Thymus (tissue), 14 donors: ENCODE data around the gene GEMIN2. TPM values are rescaled to one million over a fixed set of nuclear protein-coding genes. Genes with fewer than 3 reads are reported as not detected.
"Not testable (repeated sequence)": the region's sequence is repeated elsewhere in the genome, so short reads cannot be mapped to it uniquely, and the experiment has no call there.

Source experiments
- DNase-seq, 9 donors: peaks; one replicate each; pipeline ENCODE4 v3.0.0-alpha.2; 2013; ENCODE audit warnings: low spot score in 9 of 9, low read depth in 6 of 9, missing footprints in 1 of 9
- H3K27ac ChIP-seq, 2 donors: one replicate each; pipeline ENCODE4 v1.5.1; 2013; ENCODE audit warnings: control low read depth in 1 of 2, low read depth in 1 of 2, low read length in 1 of 2, mild to moderate bottlenecking in 1 of 2, moderate library complexity in 1 of 2
- H3K27me3 ChIP-seq, 2 donors: one replicate each; pipeline ENCODE4 v1.5.1; 2013; ENCODE audit warnings: low read length in 1 of 2; ENCODE audit not compliant: control insufficient read depth in 2 of 2, insufficient read depth in 1 of 2
- H3K36me3 ChIP-seq, 2 donors: one replicate each; pipeline ENCODE4 v1.5.1; 2013; ENCODE audit warnings: low read length in 1 of 2, mild to moderate bottlenecking in 1 of 2, moderate library complexity in 1 of 2; ENCODE audit not compliant: control insufficient read depth in 2 of 2, insufficient read depth in 2 of 2
- H3K4me1 ChIP-seq, 2 donors: one replicate each; pipeline ENCODE4 v1.5.1; 2013; ENCODE audit warnings: low read length in 2 of 2; ENCODE audit not compliant: control insufficient read depth in 2 of 2, insufficient read depth in 2 of 2
- H3K4me3 ChIP-seq, 2 donors: one replicate each; pipeline ENCODE4 v1.5.1; 2013; ENCODE audit warnings: low read length in 2 of 2, control low read depth in 1 of 2, mild to moderate bottlenecking in 1 of 2
- H3K9me3 ChIP-seq, 2 donors: one replicate each; pipeline ENCODE4 v1.5.1; 2013; ENCODE audit warnings: low read length in 1 of 2, mild to moderate bottlenecking in 1 of 2; ENCODE audit not compliant: control insufficient read depth in 2 of 2, insufficient read depth in 1 of 2
- WGBS: extraction: QIAGEN DNeasy Blood & Tissue Kit; methylation state at CpG from one replicate; pipeline ENCODE4 v1.1.7; 2013; 5-methylcytosine and 5-hydroxymethylcytosine counted together
- long read RNA-seq, 10 donors: transcript quantifications; one replicate each; lab custom pipeline, GENCODE V29; 2026
- polyA plus RNA-seq: library from polyadenylated mRNA; stranded (reverse); fragments of 200-250 nt; gene quantifications from one replicate; pipeline ENCODE4 v1.2.3, GENCODE V29; 2013
- total RNA-seq: library from RNA; stranded (reverse); fragments of 120-200 nt; gene quantifications from one replicate; pipeline ENCODE4 v1.2.4, GENCODE V29; 2013
- donor health status: healthy.

GEMIN2 gene
- total RNA-seq (29.8 TPM), polyA plus RNA-seq (18.2 TPM)
- long read RNA-seq, donor 1, result 0 reads
- long read RNA-seq, donor 2, result 0 reads
- long read RNA-seq, donor 3, transcript GEMIN2-202 (10 exons, 1,420 nt), result major isoform, 12 of 29 reads
- long read RNA-seq, donor 3, partial matches to known transcripts, result 0 of 29 reads
- long read RNA-seq, donor 3, other reads (novel, unspliced or antisense), result 11 of 29 reads
- long read RNA-seq, donor 4, partial matches to known transcripts, result 0 of 6 reads
- long read RNA-seq, donor 4, other reads (novel, unspliced or antisense), result 0 of 6 reads
- long read RNA-seq, donor 5, transcript GEMIN2-202 (10 exons, 1,420 nt), result major isoform, 17 of 42 reads
- long read RNA-seq, donor 5, partial matches to known transcripts, result 8 of 42 reads
- long read RNA-seq, donor 5, other reads (novel, unspliced or antisense), result 13 of 42 reads
- long read RNA-seq, donor 6, partial matches to known transcripts, result 0 of 4 reads
- long read RNA-seq, donor 6, other reads (novel, unspliced or antisense), result 0 of 4 reads
- long read RNA-seq, donor 7, transcript GEMIN2-202 (10 exons, 1,420 nt), result major isoform, 5 of 10 reads
- long read RNA-seq, donor 7, partial matches to known transcripts, result 0 of 10 reads
- long read RNA-seq, donor 7, other reads (novel, unspliced or antisense), result 0 of 10 reads
- long read RNA-seq, donor 8, partial matches to known transcripts, result 0 of 2 reads
- long read RNA-seq, donor 8, other reads (novel, unspliced or antisense), result 0 of 2 reads
- long read RNA-seq, donor 9, transcript GEMIN2-202 (10 exons, 1,420 nt), result major isoform, 7 of 9 reads
- long read RNA-seq, donor 9, partial matches to known transcripts, result 0 of 9 reads
- long read RNA-seq, donor 9, other reads (novel, unspliced or antisense), result 0 of 9 reads
- long read RNA-seq, donor 10, partial matches to known transcripts, result 0 of 5 reads
- long read RNA-seq, donor 10, other reads (novel, unspliced or antisense), result 0 of 5 reads

DNA sequence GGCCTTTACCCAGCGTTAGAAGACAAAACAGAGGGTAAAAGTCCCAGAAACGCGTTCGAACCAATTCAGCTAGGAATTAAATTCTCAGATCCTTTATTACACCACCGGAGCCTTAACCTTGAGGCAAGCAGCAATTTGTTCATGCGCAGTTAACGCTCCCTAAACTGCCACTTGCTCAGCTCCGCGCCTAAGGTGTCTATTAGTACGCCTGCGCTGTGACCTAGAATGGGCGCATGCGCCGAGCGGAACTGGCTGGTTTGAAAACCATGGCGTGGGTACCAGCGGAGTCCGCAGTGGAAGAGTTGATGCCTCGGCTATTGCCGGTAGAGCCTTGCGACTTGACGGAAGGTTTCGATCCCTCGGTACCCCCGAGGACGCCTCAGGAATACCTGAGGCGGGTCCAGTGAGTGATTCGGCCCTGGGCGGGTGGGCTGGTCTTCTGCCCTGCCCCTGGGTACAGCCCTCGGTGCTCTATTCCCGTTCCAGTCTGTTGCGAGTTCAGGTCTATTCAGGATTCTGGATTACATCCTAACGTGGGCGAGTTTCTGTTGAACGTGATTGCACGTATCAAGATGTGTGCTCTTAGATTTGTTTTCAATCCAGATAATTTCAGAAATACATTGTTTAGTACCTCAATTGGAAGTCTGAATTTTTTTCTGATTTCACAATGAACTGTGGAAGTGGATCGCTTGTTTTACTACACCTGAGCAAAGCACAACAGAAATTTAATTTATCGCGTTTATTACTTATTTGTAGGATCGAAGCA is at the start of gene GEMIN2:
Gene GEMIN2, plus strand, starts transcription at position 251 of the 766 bp plus-strand sequence. Its CDS starts 16 bp downstream, at position 267.
- no peaks in the 10 kb centered on the region for H3K27me3 ChIP-seq
- DNase-seq, result peak; percentile 90 to 98 (median 94)
- peak within 1 kb of the TSS; percentile 83 to 85 for H3K27ac ChIP-seq
- WGBS, result under 1% methylated on average over 40 of the region's 40 CpGs
- H3K4me1 ChIP-seq, result peaks cover 5 to 8% of the 10 kb centered on the region in 2 donors
- peaks cover 0 to 8% of the 10 kb centered on the region in 2 donors for H3K36me3 ChIP-seq
- no peaks in the 10 kb centered on the region for H3K9me3 ChIP-seq
- H3K4me3 ChIP-seq, result peak within 1 kb of the TSS; percentile 65 to 86

- not testable (repeated sequence) for H3K9me3 ChIP-seq, H3K4me1 ChIP-seq, H3K4me3 ChIP-seq, H3K27ac ChIP-seq, H3K27me3 ChIP-seq, DNase-seq
- H3K36me3 ChIP-seq, result peaks cover 11 to 26% of the 10 kb centered on the region in 2 donors
- 98% methylated on average over 7 of the region's 7 CpGs for WGBS
Observed at GRCh38 chr14:39069169-39069805, 44.8 kb upstream of the GEMIN2 start.

- H3K36me3 ChIP-seq, result peaks cover 6 to 21% of the 10 kb centered on the region in 2 donors
- no peak overlapping the region for H3K27ac ChIP-seq
- DNase-seq, result no peak
- H3K27me3 ChIP-seq, result no peaks in the 10 kb centered on the region
- WGBS, result 98% methylated on average over 5 of the region's 5 CpGs
- H3K4me1 ChIP-seq, result no peaks in the 10 kb centered on the region
- H3K9me3 ChIP-seq, result no peaks in the 10 kb centered on the region
- no peak overlapping the region for H3K4me3 ChIP-seq
Observed at GRCh38 chr14:39069923-39070322, 44.2 kb upstream of the GEMIN2 start.

- Histone ChIP-seq H3K4me3 (no peak overlapping the region), H3K36me3 (peaks cover 6 to 20% of the 10 kb centered on the region in 2 donors), H3K9me3 (no peaks in the 10 kb centered on the region), H3K4me1 (no peaks in the 10 kb centered on the region), H3K27ac (no peak overlapping the region), H3K27me3 (no peaks in the 10 kb centered on the region)
- WGBS, result 97% methylated on average over 2 of the region's 2 CpGs
- DNase-seq, result no peak
Observed at GRCh38 chr14:39071096-39071495, 43.0 kb upstream of the GEMIN2 start.

GRCh38 chr14:39080886-39081285 is 33.2 kb upstream of the GEMIN2 start:
- H3K4me3 ChIP-seq, result no peak overlapping the region
- peaks cover 18 to 35% of the 10 kb centered on the region in 2 donors for H3K36me3 ChIP-seq
- no peaks in the 10 kb centered on the region for H3K4me1 ChIP-seq
- no peak for DNase-seq
- no peaks in the 10 kb centered on the region for H3K9me3 ChIP-seq
- WGBS, result 93% methylated on average over 1 of the region's 1 CpG
- H3K27ac ChIP-seq, result no peak overlapping the region
- no peaks in the 10 kb centered on the region for H3K27me3 ChIP-seq

DNA sequence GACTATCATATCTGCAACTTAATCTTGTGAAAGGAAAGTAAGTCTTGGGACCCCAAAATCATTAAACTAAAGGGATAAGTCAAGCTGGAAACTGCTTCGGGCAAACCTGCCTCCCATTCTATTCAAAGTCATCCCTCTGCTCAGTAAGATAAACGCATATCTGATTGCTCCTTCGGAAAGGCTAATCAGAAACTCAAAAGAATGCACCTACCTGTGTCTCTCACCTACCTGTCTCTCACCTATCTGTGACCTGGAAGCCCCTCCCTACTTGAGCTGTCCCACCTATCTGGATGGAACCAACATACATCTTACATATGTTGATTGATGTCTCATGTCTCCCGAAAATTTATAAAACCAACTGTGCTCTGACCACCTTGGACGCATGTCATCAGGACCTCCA is 31.0 kb upstream of the GEMIN2 start:
- WGBS, result 78% methylated on average over 5 of the region's 5 CpGs
- Histone ChIP-seq H3K27me3 (no peaks in the 10 kb centered on the region), H3K4me3 (no peak overlapping the region), H3K9me3 (no peaks in the 10 kb centered on the region), H3K4me1 (no peaks in the 10 kb centered on the region), H3K36me3 (peaks cover 22 to 37% of the 10 kb centered on the region in 2 donors), H3K27ac (no peak overlapping the region)
- no peak for DNase-seq

DNA sequence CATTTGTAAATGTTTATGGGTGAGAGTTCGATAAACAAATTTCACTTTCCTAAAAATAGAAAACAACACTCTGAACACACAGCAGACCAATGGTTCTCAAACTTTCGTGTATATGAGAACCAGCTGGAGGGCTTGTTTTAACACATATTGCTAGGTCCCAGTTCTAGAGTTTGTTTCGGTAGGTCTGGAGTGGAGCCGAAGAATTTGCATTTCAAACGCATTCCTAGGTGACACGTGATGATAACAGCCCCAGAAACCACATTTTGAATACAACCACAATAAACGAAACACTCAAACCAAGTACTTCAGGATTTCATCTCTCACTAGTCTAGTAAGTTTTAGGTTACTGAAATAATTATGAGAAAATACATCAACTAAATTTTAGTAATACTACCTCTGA is 28.2 kb upstream of the GEMIN2 start:
- WGBS, result 98% methylated on average over 7 of the region's 7 CpGs
- peaks cover 28 to 41% of the 10 kb centered on the region in 2 donors for H3K36me3 ChIP-seq
- H3K4me1 ChIP-seq, result no peaks in the 10 kb centered on the region
- H3K9me3 ChIP-seq, result no peaks in the 10 kb centered on the region
- no peaks in the 10 kb centered on the region for H3K27me3 ChIP-seq
- H3K27ac ChIP-seq, result no peak overlapping the region
- DNase-seq, result no peak
- H3K4me3 ChIP-seq, result no peak overlapping the region

- WGBS, result 96% methylated on average over 2 of the region's 2 CpGs
- Histone ChIP-seq H3K27ac (no peak overlapping the region), H3K4me1 (no peaks in the 10 kb centered on the region), H3K27me3 (no peaks in the 10 kb centered on the region), H3K4me3 (no peak overlapping the region), H3K36me3 (peaks cover 28 to 44% of the 10 kb centered on the region in 2 donors), H3K9me3 (no peaks in the 10 kb centered on the region)
- no peak for DNase-seq
Observed at GRCh38 chr14:39087493-39087892, 26.6 kb upstream of the GEMIN2 start.
